Mucosa of rectum (tissue), 2 donors: ENCODE measurements around the gene COL9A3.

ENCODE experiments used
- H3K27ac ChIP-seq, 2 donors: one replicate each; pipeline ENCODE4 v1.7.0; 2013; ENCODE audit warnings: inconsistent platforms in 2 of 2, low read depth in 2 of 2, low read length in 2 of 2
- H3K27me3 ChIP-seq, 2 donors: one replicate each; pipeline ENCODE4 v1.7.0; 2013; ENCODE audit warnings: low read length in 2 of 2; ENCODE audit not compliant: control insufficient read depth in 2 of 2, insufficient read depth in 2 of 2
- H3K36me3 ChIP-seq, 2 donors: one replicate each; pipeline ENCODE4 v1.7.0; 2013; ENCODE audit warnings: low read length in 2 of 2; ENCODE audit not compliant: control insufficient read depth in 2 of 2, insufficient read depth in 2 of 2
- H3K4me1 ChIP-seq, 2 donors: one replicate each; pipeline ENCODE4 v1.7.0; 2013; ENCODE audit warnings: low read length in 2 of 2, mild to moderate bottlenecking in 1 of 2; ENCODE audit not compliant: control insufficient read depth in 2 of 2, insufficient read depth in 2 of 2
- H3K4me3 ChIP-seq, 2 donors: one replicate each; pipeline ENCODE4 v1.7.0; 2013; ENCODE audit warnings: low read length in 2 of 2
- H3K9ac ChIP-seq, 2 donors: one replicate each; pipeline ENCODE4 v1.7.0; 2013; ENCODE audit warnings: low read length in 2 of 2, low read depth in 1 of 2, mild to moderate bottlenecking in 1 of 2
- H3K9me3 ChIP-seq, 2 donors: one replicate each; pipeline ENCODE4 v1.7.0; 2013; ENCODE audit warnings: low read length in 2 of 2; ENCODE audit not compliant: control insufficient read depth in 2 of 2
- donor health status: healthy.
- donor health status: Normal muscosa, but diverticular disease.

Gene COL9A3

DNA sequence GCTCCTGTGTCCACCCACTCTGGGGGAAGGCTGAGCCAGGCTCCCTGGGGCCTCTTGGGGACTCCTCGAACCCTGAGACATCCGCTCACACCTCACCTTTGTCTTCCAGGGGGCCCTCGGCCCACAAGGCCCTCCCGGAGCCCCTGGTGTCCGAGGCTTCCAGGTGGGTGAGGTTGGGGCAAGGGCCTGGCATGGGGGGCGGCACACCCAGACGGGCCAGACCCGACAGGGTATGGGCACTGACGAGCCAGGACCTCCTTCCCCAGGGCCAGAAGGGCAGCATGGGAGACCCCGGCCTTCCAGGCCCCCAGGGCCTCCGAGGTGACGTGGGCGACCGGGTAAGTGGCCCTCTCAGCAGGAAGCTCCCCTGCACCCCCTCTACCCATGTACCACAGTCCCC lies 13.4 kb downstream of the COL9A3 start:
- Histone ChIP-seq H3K4me3 (no peak overlapping the region), H3K27me3 (no peaks in the 10 kb centered on the region), H3K4me1 (peaks cover 21 to 23% of the 10 kb centered on the region in 2 donors), H3K27ac (no peak overlapping the region), H3K9ac (no peak overlapping the region), H3K36me3 (no peaks in the 10 kb centered on the region), H3K9me3 (no peaks in the 10 kb centered on the region)

DNA sequence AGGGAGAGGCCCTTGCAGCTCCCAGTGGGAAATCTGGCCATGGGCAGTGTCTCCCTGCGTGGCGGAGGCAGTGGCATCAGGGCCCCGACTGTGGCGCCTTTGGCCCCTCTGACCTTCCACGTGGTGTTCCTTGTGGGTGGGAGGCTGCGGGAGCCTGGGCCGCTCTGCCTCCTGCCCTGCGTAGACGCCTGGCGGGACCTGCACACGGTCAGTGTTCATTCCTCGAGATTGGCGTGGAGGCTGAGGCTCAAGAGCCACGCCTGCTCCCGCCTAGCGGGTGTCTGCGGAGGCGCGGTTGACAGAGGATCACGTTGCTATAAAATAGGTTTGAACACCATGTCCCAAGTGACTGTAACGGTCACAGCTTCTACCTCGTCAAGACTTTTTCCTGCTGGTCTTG lies 14.0 kb downstream of the COL9A3 start:
- no peaks in the 10 kb centered on the region for H3K27me3 ChIP-seq
- H3K4me1 ChIP-seq, result peaks cover 21 to 23% of the 10 kb centered on the region in 2 donors
- H3K36me3 ChIP-seq, result no peaks in the 10 kb centered on the region
- no peaks in the 10 kb centered on the region for H3K9me3 ChIP-seq
- no peak overlapping the region for H3K4me3 ChIP-seq
- no peak overlapping the region for H3K9ac ChIP-seq
- H3K27ac ChIP-seq, result no peak overlapping the region

GRCh38 chr20:62831361-62831788 lies 14.5 kb downstream of the COL9A3 start:
- H3K9ac ChIP-seq, result peak overlapping the region in 1 of 2 donors; percentile 3
- peaks cover 21 to 23% of the 10 kb centered on the region in 2 donors for H3K4me1 ChIP-seq
- H3K9me3 ChIP-seq, result no peaks in the 10 kb centered on the region
- peak overlapping the region in 1 of 2 donors; percentile 77 for H3K27ac ChIP-seq
- no peaks in the 10 kb centered on the region for H3K36me3 ChIP-seq
- peak overlapping the region; percentile 11 to 65 for H3K4me3 ChIP-seq
- H3K27me3 ChIP-seq, result peaks cover 0 to 2% of the 10 kb centered on the region in 2 donors

GRCh38 chr20:62831854-62832211 lies 15.0 kb downstream of the COL9A3 start:
- H3K9me3 ChIP-seq, result no peaks in the 10 kb centered on the region
- peaks cover 21 to 23% of the 10 kb centered on the region in 2 donors for H3K4me1 ChIP-seq
- H3K27ac ChIP-seq, result peak overlapping the region in 1 of 2 donors; percentile 77
- peak overlapping the region; percentile 3 to 63 for H3K9ac ChIP-seq
- peak overlapping the region; percentile 2 to 65 for H3K4me3 ChIP-seq
- no peaks in the 10 kb centered on the region for H3K36me3 ChIP-seq
- peaks cover 0 to 4% of the 10 kb centered on the region in 2 donors for H3K27me3 ChIP-seq

DNA sequence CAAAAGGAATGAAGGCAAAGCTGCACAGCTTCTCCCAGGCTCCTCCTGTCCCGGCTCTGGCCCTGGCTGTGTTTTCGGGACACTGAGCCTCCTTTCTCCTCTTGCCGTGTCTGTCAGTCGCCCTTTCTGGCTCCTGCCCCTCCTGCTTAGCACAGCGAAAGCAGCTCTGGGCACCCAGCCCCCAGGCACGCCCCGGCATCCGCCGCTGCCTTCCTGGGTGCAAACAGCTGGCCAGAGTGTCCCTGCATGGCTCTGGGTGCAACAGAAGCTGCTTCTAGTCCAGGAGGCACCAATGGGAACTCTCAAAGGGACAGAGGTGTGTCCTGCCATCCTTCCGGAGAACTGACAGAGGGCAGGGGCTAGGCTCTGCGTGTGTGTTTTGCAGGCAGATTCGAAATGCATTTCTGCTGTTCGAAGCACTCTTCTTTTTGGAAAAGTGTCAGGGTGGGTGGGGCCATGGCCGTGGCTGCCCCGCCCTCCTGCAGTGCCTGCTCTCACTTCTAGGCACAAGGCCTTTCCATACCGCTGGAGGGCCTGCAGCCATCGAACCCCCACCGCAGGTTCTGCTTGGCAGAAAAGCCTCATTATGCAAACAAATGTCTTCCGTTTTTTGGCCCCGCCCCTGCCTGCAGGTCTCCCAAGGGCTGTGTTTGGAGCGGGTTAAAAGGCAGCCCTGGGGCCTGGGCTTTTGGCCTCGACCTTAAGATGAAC lies 15.5 kb downstream of the COL9A3 start:
- peak overlapping the region; percentile 3 to 63 for H3K9ac ChIP-seq
- peak overlapping the region in 1 of 2 donors; percentile 65 for H3K4me3 ChIP-seq
- peaks cover 21 to 23% of the 10 kb centered on the region in 2 donors for H3K4me1 ChIP-seq
- no peaks in the 10 kb centered on the region for H3K36me3 ChIP-seq
- H3K27ac ChIP-seq, result peak overlapping the region; percentile 21 to 77
- H3K27me3 ChIP-seq, result peaks cover 0 to 4% of the 10 kb centered on the region in 2 donors
- H3K9me3 ChIP-seq, result no peaks in the 10 kb centered on the region

DNA sequence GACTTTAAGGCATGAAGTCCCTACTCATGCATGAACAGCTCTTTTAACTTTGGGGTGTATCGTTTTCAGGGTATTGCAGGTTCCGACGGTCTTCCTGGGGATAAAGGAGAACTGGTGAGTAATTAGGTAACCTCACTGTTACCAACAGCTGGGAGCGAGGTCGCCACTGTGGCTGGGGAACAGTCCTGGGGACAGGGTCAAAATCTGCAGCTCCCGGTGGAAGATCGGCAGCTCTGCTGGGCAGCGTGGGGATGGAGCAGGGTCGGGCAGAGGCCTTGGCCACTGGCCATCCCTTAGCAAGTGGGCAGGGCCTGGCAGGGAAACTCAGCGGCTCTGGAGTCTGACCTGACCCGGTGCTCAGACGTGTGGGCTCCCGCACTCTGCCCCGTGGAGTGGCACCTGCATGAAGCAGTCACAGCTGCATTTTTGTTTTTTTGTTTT lies 16.1 kb downstream of the COL9A3 start:
- H3K4me1 ChIP-seq, result peaks cover 21 to 28% of the 10 kb centered on the region in 2 donors
- no peaks in the 10 kb centered on the region for H3K36me3 ChIP-seq
- H3K9me3 ChIP-seq, result no peaks in the 10 kb centered on the region
- H3K27ac ChIP-seq, result peak overlapping the region; percentile 21 to 77
- peak overlapping the region in 1 of 2 donors; percentile 65 for H3K4me3 ChIP-seq
- H3K9ac ChIP-seq, result peak overlapping the region in 1 of 2 donors; percentile 52
- H3K27me3 ChIP-seq, result peaks cover 0 to 4% of the 10 kb centered on the region in 2 donors

GRCh38 chr20:62834967-62835730 lies 18.3 kb downstream of the COL9A3 start:
- H3K27me3 ChIP-seq, result peaks cover 0 to 4% of the 10 kb centered on the region in 2 donors
- no peaks in the 10 kb centered on the region for H3K36me3 ChIP-seq
- no peak overlapping the region for H3K4me3 ChIP-seq
- no peak overlapping the region for H3K9ac ChIP-seq
- H3K9me3 ChIP-seq, result no peaks in the 10 kb centered on the region
- no peak overlapping the region for H3K27ac ChIP-seq
- peaks cover 26 to 36% of the 10 kb centered on the region in 2 donors for H3K4me1 ChIP-seq

GRCh38 chr20:62835931-62836861 lies 19.3 kb downstream of the COL9A3 start:
- no peak overlapping the region for H3K9ac ChIP-seq
- H3K9me3 ChIP-seq, result no peaks in the 10 kb centered on the region
- H3K4me3 ChIP-seq, result no peak overlapping the region
- peaks cover 0 to 4% of the 10 kb centered on the region in 2 donors for H3K27me3 ChIP-seq
- H3K36me3 ChIP-seq, result no peaks in the 10 kb centered on the region
- no peak overlapping the region for H3K27ac ChIP-seq
- H3K4me1 ChIP-seq, result peaks cover 33 to 34% of the 10 kb centered on the region in 2 donors

GRCh38 chr20:62836967-62837490 lies 20.2 kb downstream of the COL9A3 start:
- no peak overlapping the region for H3K27ac ChIP-seq
- no peaks in the 10 kb centered on the region for H3K9me3 ChIP-seq
- H3K27me3 ChIP-seq, result peaks cover 0 to 4% of the 10 kb centered on the region in 2 donors
- H3K9ac ChIP-seq, result no peak overlapping the region
- peaks cover 25 to 28% of the 10 kb centered on the region in 2 donors for H3K4me1 ChIP-seq
- no peak overlapping the region for H3K4me3 ChIP-seq
- H3K36me3 ChIP-seq, result no peaks in the 10 kb centered on the region
